GM12865 (cell line): ENCODE results near the gene SELPLG.

ENCODE experiments used
- DNase-seq: peaks from one replicate; pipeline ENCODE4 v3.0.0; 2010; ENCODE audit warnings: low read depth
- H3K4me3 ChIP-seq: 2 replicates; pipeline ENCODE4 v1.5.1; 2011; ENCODE audit warnings: mild to moderate bottlenecking, low read depth, low read length, control low read depth
- TF ChIP-seq, protein P1 (sequence below): IDR thresholded peaks from 2 replicates; pipeline ENCODE4 v1.5.1; 2011; ENCODE audit warnings: low read length, control low read depth, low read depth, inconsistent platforms; ENCODE audit not compliant: insufficient read depth; ENCODE audit errors: missing control alignments

SELPLG gene, protein sequence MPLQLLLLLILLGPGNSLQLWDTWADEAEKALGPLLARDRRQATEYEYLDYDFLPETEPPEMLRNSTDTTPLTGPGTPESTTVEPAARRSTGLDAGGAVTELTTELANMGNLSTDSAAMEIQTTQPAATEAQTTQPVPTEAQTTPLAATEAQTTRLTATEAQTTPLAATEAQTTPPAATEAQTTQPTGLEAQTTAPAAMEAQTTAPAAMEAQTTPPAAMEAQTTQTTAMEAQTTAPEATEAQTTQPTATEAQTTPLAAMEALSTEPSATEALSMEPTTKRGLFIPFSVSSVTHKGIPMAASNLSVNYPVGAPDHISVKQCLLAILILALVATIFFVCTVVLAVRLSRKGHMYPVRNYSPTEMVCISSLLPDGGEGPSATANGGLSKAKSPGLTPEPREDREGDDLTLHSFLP

DNA sequence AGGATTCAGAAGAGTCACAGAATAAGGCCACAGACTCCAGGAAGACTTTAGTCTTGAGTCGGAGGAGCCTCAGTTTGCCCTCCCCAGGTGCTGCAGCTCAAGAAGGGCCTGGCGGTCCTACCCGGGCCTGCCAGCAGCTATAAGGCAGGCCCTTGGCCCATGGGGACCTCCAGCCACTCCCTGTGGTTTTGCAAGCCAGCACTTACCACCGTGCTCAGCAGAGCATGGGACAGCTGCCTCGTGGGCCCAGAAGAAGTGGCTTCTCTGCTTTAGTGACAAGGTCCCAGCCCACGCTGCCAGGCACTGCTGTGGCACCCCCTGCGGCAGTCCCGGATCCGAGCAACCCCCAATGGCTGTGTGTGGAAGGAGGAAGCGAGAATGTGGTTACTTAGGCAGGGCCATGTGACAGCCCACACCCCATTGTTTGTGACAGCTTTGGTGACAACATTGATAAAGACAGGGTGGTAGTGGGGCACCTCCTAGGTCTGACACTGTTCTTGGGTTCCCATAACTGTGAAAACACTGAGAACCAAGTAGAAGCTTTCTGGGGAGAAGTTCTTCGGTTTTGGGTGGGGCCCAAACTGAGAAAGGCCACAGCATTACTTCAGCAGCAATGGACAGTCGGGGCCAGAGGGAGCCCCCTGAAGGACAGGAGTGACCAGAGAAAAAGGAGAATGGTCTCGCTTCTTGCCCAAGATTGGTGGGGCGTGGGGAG lies at the start of gene SELPLG:
SELPLG (minus strand) TSS at position 361 of the 715 bp plus-strand sequence. CDS start 9,587 bp downstream, outside the sequence.
- DNase-seq: peak; percentile 98
- peak within 1 kb of the TSS; percentile 74 for H3K4me3 ChIP-seq
- TF ChIP-seq, protein P1, sequence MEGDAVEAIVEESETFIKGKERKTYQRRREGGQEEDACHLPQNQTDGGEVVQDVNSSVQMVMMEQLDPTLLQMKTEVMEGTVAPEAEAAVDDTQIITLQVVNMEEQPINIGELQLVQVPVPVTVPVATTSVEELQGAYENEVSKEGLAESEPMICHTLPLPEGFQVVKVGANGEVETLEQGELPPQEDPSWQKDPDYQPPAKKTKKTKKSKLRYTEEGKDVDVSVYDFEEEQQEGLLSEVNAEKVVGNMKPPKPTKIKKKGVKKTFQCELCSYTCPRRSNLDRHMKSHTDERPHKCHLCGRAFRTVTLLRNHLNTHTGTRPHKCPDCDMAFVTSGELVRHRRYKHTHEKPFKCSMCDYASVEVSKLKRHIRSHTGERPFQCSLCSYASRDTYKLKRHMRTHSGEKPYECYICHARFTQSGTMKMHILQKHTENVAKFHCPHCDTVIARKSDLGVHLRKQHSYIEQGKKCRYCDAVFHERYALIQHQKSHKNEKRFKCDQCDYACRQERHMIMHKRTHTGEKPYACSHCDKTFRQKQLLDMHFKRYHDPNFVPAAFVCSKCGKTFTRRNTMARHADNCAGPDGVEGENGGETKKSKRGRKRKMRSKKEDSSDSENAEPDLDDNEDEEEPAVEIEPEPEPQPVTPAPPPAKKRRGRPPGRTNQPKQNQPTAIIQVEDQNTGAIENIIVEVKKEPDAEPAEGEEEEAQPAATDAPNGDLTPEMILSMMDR: peak; percentile 39

DNA sequence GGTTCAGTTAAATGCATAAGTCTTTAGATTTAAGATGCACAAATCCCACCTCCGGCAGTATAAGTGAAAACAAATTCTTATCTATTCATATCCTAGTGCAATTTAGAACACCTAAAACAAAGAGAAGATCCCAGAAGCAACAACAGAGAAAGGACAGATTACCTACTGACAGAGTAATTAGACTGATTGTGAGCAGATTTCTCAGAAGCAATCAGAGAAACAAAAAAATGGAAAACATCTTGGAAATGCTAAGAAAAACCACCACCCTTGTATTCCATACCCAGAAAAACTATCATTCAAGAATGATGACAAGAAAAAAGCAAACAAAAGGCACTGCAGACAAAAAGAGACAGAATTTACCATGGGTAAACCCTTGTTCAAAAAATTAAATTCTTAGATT lies 47.6 kb upstream of the SELPLG start:
- no peak for DNase-seq
- TF ChIP-seq, protein P1: no peak
- H3K4me3 ChIP-seq: no peak overlapping the region

DNA sequence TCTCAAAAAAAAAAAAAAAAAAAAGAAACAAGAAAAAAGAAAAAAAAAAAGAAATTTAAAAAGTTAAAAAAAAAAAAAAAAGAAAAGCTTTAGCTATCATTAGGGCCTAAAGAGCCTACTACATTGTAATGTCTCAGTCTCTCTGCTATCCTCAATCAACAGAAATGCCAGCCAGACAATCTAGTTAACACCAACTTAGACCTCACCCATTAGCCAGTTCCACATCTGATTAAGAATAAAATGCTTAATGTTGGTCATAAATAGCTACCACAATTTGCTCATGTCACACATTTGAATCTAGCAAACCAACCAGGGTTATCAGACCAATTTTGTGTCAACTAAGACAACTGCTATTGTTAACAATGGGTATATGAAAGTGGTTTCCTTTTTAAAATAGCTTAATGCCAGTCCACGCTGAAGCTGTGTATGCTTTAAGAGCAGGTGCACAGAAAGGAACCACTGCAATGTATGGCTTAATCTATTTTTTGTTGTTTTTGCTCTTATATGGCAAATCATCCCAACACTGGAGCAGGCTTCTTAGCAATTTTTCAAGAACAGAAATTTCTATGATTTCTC lies 45.5 kb upstream of the SELPLG start:
- DNase-seq: no peak
- TF ChIP-seq, protein P1: no peak
- no peak overlapping the region for H3K4me3 ChIP-seq

DNA sequence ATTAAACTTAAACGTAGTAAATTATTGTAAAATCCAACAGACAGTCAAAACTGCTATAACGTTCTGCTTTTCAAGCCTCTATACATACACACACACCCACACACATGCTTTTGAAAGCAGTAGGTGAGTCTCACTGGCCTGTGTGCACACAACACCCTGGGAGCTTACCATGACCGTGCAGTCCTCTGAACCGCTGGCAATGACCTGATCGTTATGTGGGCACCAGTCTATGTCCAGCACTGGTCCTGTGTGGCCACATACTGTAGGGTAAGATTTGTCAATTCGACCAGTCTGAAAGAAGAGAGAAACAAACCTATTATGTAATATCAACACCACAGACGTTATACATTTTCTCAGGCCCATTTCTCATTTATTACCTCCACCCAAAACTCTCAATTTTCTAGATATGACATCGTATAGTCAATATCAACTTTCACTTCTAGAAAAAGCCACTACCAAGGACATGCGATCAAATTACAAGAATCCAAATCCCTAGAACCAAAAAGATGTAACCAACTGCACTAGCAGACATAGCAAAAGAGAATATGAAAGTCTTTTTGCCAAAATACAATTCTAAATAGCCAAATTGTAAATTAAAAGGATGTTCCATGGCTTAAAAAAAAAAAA lies 44.5 kb upstream of the SELPLG start:
- DNase-seq: no peak
- TF ChIP-seq, protein P1: no peak
- H3K4me3 ChIP-seq: no peak overlapping the region

DNA sequence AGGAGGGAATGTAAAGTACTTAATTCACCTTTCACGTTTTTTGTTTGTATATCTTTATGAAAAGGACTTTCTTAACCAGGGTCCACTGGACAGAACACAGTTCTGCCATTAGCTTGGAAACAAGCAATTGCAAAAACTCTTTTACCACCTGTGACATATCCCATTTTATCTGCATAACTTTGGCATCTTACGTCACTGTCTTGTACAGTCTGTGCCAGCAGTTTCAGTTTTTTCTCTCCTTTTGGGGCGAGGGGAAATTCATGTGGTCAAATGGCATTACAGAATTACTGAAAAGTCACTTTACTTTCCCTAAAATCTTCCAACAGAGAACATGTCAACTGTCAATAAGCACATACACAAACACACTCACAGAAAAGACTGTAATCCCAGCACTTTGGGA lies 43.7 kb upstream of the SELPLG start:
- TF ChIP-seq, protein P1: no peak
- no peak for DNase-seq

DNA sequence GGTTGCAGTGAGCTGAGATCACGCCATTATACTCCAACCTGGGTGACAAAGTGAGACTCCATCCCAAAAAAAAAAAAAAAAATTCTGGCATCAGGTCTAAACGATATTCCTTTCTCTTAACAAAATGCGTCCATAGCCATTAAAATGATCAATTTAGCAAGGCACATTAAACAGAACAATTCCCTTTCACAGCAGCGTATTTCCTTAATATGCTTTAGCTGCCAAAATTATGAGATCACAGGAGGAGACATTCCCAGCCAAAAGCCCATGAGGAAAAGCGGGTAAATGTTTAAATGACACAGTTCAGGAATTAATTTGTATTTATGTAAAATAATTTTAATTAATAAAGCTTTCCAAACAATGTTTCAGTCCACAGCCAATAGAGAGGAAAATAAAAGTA lies 43.0 kb upstream of the SELPLG start:
- DNase-seq: no peak
- no peak overlapping the region for H3K4me3 ChIP-seq
- TF ChIP-seq, protein P1: no peak

More for the DNA sequence above, 43.7 kb upstream of the SELPLG start:
- H3K4me3 ChIP-seq: no peak overlapping the region
